ENCODE measurements around the gene MED25.

MED25 gene

GRCh38 chr19:49881186-49881585 lies 63.1 kb downstream of the MED25 start:
- TF ChIP-seq, protein P1, sequence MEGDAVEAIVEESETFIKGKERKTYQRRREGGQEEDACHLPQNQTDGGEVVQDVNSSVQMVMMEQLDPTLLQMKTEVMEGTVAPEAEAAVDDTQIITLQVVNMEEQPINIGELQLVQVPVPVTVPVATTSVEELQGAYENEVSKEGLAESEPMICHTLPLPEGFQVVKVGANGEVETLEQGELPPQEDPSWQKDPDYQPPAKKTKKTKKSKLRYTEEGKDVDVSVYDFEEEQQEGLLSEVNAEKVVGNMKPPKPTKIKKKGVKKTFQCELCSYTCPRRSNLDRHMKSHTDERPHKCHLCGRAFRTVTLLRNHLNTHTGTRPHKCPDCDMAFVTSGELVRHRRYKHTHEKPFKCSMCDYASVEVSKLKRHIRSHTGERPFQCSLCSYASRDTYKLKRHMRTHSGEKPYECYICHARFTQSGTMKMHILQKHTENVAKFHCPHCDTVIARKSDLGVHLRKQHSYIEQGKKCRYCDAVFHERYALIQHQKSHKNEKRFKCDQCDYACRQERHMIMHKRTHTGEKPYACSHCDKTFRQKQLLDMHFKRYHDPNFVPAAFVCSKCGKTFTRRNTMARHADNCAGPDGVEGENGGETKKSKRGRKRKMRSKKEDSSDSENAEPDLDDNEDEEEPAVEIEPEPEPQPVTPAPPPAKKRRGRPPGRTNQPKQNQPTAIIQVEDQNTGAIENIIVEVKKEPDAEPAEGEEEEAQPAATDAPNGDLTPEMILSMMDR (IDR thresholded peaks at IDR 0.05; ENCODE audit: extremely low read depth, missing control alignments), result no peak
- no peak for DNase-seq (ENCODE audit: low spot score)

- DNase-seq (ENCODE audit: low spot score), result no peak
- TF ChIP-seq, protein P1 (IDR thresholded peaks at IDR 0.05; ENCODE audit: extremely low read depth, missing control alignments), result no peak
Observed at GRCh38 chr19:49881672-49882394, 63.7 kb downstream of the MED25 start.

DNA sequence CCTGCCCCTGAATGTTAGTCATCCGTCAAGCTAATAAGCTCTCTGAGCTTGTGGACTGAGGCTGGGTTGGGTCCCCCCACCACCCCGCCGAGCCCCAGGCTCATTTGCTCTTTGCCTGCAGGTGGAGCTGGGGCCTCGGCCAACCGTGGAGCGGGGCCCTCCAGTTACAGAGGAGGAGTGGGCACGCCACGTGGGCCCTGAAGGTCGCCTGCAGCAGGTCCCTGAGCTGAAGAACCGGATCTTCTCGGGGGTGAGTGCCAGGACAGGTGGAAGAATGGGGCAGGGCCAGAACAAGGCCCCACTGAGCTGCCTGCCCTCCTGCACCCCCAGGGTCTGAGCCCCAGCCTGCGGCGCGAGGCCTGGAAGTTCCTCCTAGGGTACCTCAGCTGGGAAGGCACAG lies 64.6 kb downstream of the MED25 start:
- TF ChIP-seq, protein P1 (IDR thresholded peaks at IDR 0.05; ENCODE audit: extremely low read depth, missing control alignments), result no peak
- DNase-seq (ENCODE audit: low spot score), result no peak

GRCh38 chr19:49883094-49883493 lies 65.0 kb downstream of the MED25 start:
- no peak for DNase-seq (ENCODE audit: low spot score)
- TF ChIP-seq, protein P1 (IDR thresholded peaks at IDR 0.05; ENCODE audit: extremely low read depth, missing control alignments), result no peak

DNA sequence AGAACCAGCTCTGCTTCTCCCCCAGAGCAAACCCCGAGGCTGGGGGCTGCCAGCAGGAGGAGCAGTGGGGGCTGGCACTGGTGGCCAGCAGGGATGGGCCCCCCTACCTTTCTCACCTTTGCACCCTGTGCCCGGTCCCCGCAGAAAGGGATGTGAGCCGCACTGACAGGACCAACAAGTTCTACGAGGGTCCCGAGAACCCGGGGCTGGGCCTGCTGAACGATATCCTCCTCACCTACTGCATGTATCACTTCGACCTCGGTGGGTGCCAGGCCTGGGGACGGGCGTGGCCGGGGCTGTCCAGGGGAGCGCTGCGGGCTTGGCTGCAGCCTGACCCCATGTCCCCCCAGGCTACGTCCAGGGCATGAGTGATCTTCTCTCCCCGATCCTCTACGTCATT lies 66.0 kb downstream of the MED25 start:
- TF ChIP-seq, protein P1 (IDR thresholded peaks at IDR 0.05; ENCODE audit: extremely low read depth, missing control alignments), result no peak
- no peak for DNase-seq (ENCODE audit: low spot score)

DNA sequence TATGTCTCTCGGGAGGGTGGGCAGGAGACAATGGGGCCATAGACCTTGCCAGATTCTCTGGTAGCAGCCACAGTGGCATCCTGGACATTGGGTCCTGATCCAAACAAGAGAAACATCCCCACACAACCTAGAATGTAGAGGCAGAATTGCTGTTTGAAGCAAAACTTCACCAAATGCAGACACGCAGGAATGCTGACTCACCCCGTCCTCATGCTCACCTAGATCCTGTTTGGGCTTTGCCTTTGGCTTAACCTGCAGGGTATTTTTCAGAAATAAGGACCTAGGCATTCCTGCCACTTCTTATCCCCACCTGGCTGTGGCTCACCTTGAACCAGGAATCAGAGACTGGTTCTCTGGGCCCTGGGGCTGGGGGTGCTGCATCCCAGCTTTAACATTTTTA lies 66.7 kb downstream of the MED25 start:
- TF ChIP-seq, protein P1 (IDR thresholded peaks at IDR 0.05; ENCODE audit: extremely low read depth, missing control alignments), result no peak
- no peak for DNase-seq (ENCODE audit: low spot score)
